Stimulated activated CD8-positive, alpha-beta memory T cell treated with anti-CD3 and anti-CD28 coated beads, Interleukin-15, amount 100 ng/mL, for 48 hours (primary cell): Measurements from ENCODE around the gene PARK7.

Source experiments
- DNase-seq, 2 donors: peaks; one replicate each; pipeline ENCODE4 v3.0.0-alpha.2; 2020; ENCODE audit warnings: low read depth in 2 of 2

The PARK7 gene

GRCh38 chr1:8010080-8010664 is 48.7 kb downstream of the PARK7 start:
- no peak for DNase-seq

- DNase-seq = no peak
These were observed 49.5 kb downstream of the PARK7 start for GRCh38 chr1:8011016-8011415.

- DNase-seq = no peak
These were observed 50.7 kb downstream of the PARK7 start for GRCh38 chr1:8011923-8012858.

- no peak for DNase-seq
These were observed 51.4 kb downstream of the PARK7 start for GRCh38 chr1:8012955-8013354.

- DNase-seq = no peak
These were observed 51.9 kb downstream of the PARK7 start for GRCh38 chr1:8013399-8013798.

GRCh38 chr1:8013800-8014199 is 52.3 kb downstream of the PARK7 start:
- DNase-seq = no peak

GRCh38 chr1:8014381-8014988 is 53.0 kb downstream of the PARK7 start:
- DNase-seq = no peak

GRCh38 chr1:8015036-8015808 is 53.7 kb downstream of the PARK7 start:
- no peak for DNase-seq

GRCh38 chr1:8015809-8016165 is 54.3 kb downstream of the PARK7 start:
- DNase-seq = no peak

- no peak for DNase-seq
These were observed 54.8 kb downstream of the PARK7 start for GRCh38 chr1:8016210-8016894.

GRCh38 chr1:8016895-8017241 is 55.4 kb downstream of the PARK7 start:
- no peak for DNase-seq

- DNase-seq = no peak
These were observed 56.1 kb downstream of the PARK7 start for GRCh38 chr1:8017495-8018197.

- DNase-seq = no peak
These were observed 57.1 kb downstream of the PARK7 start for GRCh38 chr1:8018492-8019228.

GRCh38 chr1:8019229-8019620 is 57.7 kb downstream of the PARK7 start:
- DNase-seq = no peak

GRCh38 chr1:8020032-8020431 is 58.5 kb downstream of the PARK7 start:
- DNase-seq = no peak

GRCh38 chr1:8021676-8022266 is 60.3 kb downstream of the PARK7 start:
- DNase-seq = no peak

- no peak for DNase-seq
These were observed 61.1 kb downstream of the PARK7 start for GRCh38 chr1:8022395-8023286.

- no peak for DNase-seq
These were observed 61.9 kb downstream of the PARK7 start for GRCh38 chr1:8023287-8023994.
